CD4-positive, alpha-beta T cell treated with Interleukin-15 for 4 hours (primary cell): ENCODE data around the gene TEX36.
"Not testable (repeated sequence)": the region's sequence is repeated elsewhere in the genome, so short reads cannot be mapped to it uniquely, and the experiment has no call there.

ENCODE experiments used
- DNase-seq: peaks from one replicate; pipeline ENCODE4 v3.0.0-alpha.2; 2020; ENCODE audit warnings: low spot score

TEX36 gene

GRCh38 chr10:125631806-125632205 is 51.2 kb downstream of the TEX36 start:
- DNase-seq, result no peak

- no peak for DNase-seq
These were observed 53.1 kb downstream of the TEX36 start for GRCh38 chr10:125629758-125630376.

- no peak for DNase-seq
These were observed 54.6 kb downstream of the TEX36 start for GRCh38 chr10:125628104-125629049.

GRCh38 chr10:125627646-125628045 is 55.3 kb downstream of the TEX36 start:
- no peak for DNase-seq

GRCh38 chr10:125626671-125627070 is 56.3 kb downstream of the TEX36 start:
- no peak for DNase-seq

- no peak for DNase-seq
These were observed 57.4 kb downstream of the TEX36 start for GRCh38 chr10:125625586-125625985.

GRCh38 chr10:125624800-125625199 is 58.2 kb downstream of the TEX36 start:
- no peak for DNase-seq

- no peak for DNase-seq
These were observed 61.9 kb downstream of the TEX36 start for GRCh38 chr10:125621052-125621451.

GRCh38 chr10:125620401-125620800 is 62.6 kb downstream of the TEX36 start:
- DNase-seq, result no peak

GRCh38 chr10:125613062-125613461 is 69.9 kb downstream of the TEX36 start:
- not testable (repeated sequence) for DNase-seq

GRCh38 chr10:125611756-125612155 is 71.2 kb downstream of the TEX36 start:
- no peak for DNase-seq

- DNase-seq, result no peak
These were observed 71.7 kb downstream of the TEX36 start for GRCh38 chr10:125611216-125611615.

GRCh38 chr10:125609859-125610258 is 73.1 kb downstream of the TEX36 start:
- no peak for DNase-seq

- DNase-seq, result no peak
These were observed 74.5 kb downstream of the TEX36 start for GRCh38 chr10:125608474-125608873.

- DNase-seq, result no peak
These were observed 75.2 kb downstream of the TEX36 start for GRCh38 chr10:125607689-125608290.

- DNase-seq, result no peak
These were observed 76.5 kb downstream of the TEX36 start for GRCh38 chr10:125606414-125607010.
